GM04503 (cell line): ENCODE measurements around the gene PLCB1.
A peak's percentile ranks its signal among the peaks of the same experiment; 100 is the strongest.
"Not testable (repeated sequence)": the region's sequence is repeated elsewhere in the genome, so short reads cannot be mapped to it uniquely, and the experiment has no call there.

Source experiments
- DNase-seq: peaks from one replicate; pipeline ENCODE4 v3.0.0-alpha.2; 2012; ENCODE audit warnings: low read depth

PLCB1 gene

GRCh38 chr20:8616792-8617191 is 484.7 kb downstream of the PLCB1 start:
- DNase-seq: peak; percentile 35

GRCh38 chr20:8621001-8621400 is 488.9 kb downstream of the PLCB1 start:
- no peak for DNase-seq

- DNase-seq: no peak
These were observed 492.0 kb downstream of the PLCB1 start for GRCh38 chr20:8624046-8624445.

- no peak for DNase-seq
These were observed 492.6 kb downstream of the PLCB1 start for GRCh38 chr20:8624616-8625015.

GRCh38 chr20:8627340-8628004 is 495.4 kb downstream of the PLCB1 start:
- no peak for DNase-seq

GRCh38 chr20:8631271-8631670 is 499.2 kb downstream of the PLCB1 start:
- DNase-seq: no peak

GRCh38 chr20:8633366-8633765 is 501.3 kb downstream of the PLCB1 start:
- DNase-seq: no peak

- DNase-seq: no peak
These were observed 503.0 kb downstream of the PLCB1 start for GRCh38 chr20:8635048-8635572.

GRCh38 chr20:8635837-8636236 is 503.8 kb downstream of the PLCB1 start:
- no peak for DNase-seq

GRCh38 chr20:8639112-8639778 is 507.2 kb downstream of the PLCB1 start:
- DNase-seq: no peak

- no peak for DNase-seq
These were observed 508.4 kb downstream of the PLCB1 start for GRCh38 chr20:8640461-8640860.

- DNase-seq: no peak
These were observed 510.2 kb downstream of the PLCB1 start for GRCh38 chr20:8642247-8642646.

GRCh38 chr20:8644468-8644867 is 512.4 kb downstream of the PLCB1 start:
- not testable (repeated sequence) for DNase-seq

- no peak for DNase-seq
These were observed 513.3 kb downstream of the PLCB1 start for GRCh38 chr20:8645326-8645725.

GRCh38 chr20:8646033-8646441 is 514.0 kb downstream of the PLCB1 start:
- peak; percentile 86 for DNase-seq

GRCh38 chr20:8646716-8647115 is 514.6 kb downstream of the PLCB1 start:
- DNase-seq: peak; percentile 76

- DNase-seq: no peak
These were observed 515.9 kb downstream of the PLCB1 start for GRCh38 chr20:8647961-8648441.

- DNase-seq: no peak
These were observed 516.4 kb downstream of the PLCB1 start for GRCh38 chr20:8648466-8648865.

GRCh38 chr20:8652396-8652795 is 520.3 kb downstream of the PLCB1 start:
- DNase-seq: no peak

- DNase-seq: no peak
These were observed 522.4 kb downstream of the PLCB1 start for GRCh38 chr20:8654486-8654885.

GRCh38 chr20:8656335-8656734 is 524.3 kb downstream of the PLCB1 start:
- no peak for DNase-seq

- DNase-seq: no peak
These were observed 525.6 kb downstream of the PLCB1 start for GRCh38 chr20:8657664-8658063.

GRCh38 chr20:8658103-8658502 is 526.0 kb downstream of the PLCB1 start:
- no peak for DNase-seq
